A204.1 (cell line): Measurements from ENCODE around the gene GXYLT2.

Experiments used
- FAIRE-seq: peaks from 2 replicates; lab custom pipeline; 2012; peaks lifted over from hg19 to GRCh38; lab: Jason Lieb, UNC

Gene GXYLT2

DNA sequence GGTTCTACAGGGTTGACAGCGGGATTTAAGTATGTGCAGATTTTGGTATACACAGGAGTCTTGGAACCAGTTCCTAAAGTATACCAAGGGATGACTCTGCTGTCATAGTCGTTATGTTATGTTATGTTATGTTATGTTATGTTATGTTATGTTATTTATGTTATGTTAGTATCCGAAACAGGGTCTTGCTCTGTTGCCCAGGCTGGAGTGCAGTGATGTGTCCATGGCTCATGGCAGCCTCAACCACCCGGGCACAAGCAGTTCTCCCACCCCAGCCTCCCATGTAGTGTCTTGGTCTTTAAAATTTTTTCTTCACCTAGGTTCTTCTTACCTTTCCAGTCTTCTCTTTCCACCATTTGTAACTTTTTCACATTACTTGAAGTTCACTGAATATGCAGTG, 130.5 kb downstream of the GXYLT2 start:
- no peak for FAIRE-seq

DNA sequence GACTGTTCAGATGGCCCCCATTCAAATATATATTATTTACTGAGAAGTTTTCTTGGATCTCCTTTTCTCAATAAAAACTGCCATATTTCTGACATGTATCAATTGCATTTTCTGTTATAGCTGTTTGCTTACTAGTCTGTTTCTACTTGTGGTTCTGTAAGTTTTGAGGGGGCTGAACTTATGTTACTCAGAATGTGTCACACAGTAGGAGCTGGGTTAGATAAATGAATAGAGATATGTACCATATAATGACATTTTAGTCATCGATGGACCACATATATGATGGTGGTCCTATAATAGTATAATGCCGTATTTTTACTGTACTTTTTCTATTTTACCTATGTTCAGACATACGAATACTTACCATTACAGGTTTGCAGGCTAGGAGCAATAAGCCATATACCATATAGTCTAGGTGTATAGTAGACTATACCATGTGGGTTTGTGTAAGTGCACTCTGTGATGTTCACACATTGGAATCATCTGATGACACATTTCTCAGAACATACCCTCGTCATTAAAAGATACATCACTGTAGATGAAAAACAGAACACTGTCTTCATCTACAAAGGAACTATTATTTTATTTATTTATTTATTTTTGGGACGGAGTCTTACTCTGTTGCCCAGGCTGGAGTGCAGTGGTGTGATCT, 131.1 kb downstream of the GXYLT2 start:
- FAIRE-seq = no peak

DNA sequence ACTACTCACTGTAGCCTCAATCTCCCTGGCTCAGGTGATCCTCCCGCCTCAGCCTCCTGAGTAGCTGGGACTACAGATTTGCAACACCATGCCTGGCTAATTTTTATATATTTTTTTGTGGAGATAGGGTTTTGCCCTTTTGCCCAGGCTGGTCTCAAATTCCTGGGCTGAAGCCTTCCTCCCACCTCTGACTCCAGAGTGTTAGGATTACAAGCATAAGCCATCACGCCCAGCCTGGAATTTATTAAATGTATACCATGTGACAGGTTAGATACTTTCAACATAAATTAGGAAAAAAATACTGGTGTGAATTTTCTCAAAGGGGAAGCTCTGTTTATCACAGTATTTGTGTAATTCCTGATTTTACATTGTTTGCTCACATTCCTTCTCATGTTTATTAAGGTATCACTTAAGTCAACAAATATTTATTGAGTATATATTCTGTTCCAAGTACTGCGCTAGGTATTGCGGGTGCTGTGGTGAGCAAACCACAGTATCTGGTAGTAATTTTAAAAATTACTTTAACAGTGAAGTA, 133.5 kb downstream of the GXYLT2 start:
- no peak for FAIRE-seq

DNA sequence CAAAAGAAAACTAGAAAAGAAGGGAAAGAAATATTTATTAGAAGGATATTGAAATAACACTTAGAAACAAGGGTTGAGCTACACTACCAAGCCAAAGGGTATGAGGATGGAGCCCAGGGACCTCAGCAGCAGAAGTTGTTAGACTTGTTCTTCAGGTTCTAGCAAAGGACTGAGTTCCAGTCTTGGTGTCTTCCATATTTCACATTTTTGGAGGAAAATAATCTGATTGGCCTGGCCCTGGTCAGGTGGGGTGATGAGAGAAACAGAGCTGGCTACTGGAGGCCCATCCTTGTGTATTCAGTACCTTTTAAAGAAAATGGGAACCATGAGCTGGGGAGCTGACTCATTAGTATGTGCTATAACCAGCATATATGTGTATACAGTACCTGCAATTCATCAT, 137.0 kb downstream of the GXYLT2 start:
- FAIRE-seq = no peak

DNA sequence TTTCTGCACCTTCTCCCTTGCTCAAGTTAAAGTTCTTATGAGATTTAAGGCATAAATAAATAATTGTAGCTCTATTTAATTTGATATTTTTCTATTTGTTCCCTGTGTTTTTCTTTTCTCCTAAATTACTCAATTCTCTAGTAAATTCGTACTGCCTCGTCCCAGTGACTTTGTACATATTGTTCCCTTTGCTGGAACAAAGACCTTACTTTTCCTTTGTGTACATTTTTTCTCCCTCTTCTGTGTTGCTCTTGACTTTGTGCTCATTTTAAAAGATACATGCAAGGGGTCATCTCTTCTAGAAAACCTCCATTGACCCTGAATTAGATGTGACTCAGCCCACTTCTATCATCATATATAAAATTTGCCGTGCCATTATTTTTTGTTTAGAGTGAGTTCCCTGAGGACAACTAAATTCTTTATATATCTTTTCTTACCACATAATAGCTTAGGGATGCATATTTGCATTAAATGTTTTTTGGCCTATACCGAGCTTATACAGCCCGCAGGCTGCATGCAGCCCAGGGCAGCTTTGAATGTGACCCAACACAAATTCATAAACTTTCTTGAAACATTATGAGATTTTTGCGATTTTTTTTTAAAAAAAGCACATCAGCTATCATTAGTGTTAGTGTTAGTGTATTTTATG, 138.4 kb downstream of the GXYLT2 start:
- FAIRE-seq = no peak
